ENCODE data around the gene GTF2IRD1.
"Not testable (repeated sequence)": the region's sequence is repeated elsewhere in the genome, so short reads cannot be mapped to it uniquely, and the experiment has no call there.

GTF2IRD1 gene

GRCh38 chr7:74502216-74502891 lies 48.6 kb downstream of the GTF2IRD1 start:
- no peak overlapping the region for H3K4me3 ChIP-seq (ENCODE audit: low read length)
- no peak for TF ChIP-seq CTCF (IDR thresholded peaks at IDR 0.05; ENCODE audit: insufficient read depth, low read depth, low read length, missing control alignments)
- peak; percentile 45 for DNase-seq (ENCODE audit: low read depth)

- TF ChIP-seq CTCF (IDR thresholded peaks at IDR 0.05; ENCODE audit: insufficient read depth, low read depth, low read length, missing control alignments): no peak
- DNase-seq (ENCODE audit: low read depth): no peak
- no peak overlapping the region for H3K4me3 ChIP-seq (ENCODE audit: low read length)
These were observed 49.4 kb downstream of the GTF2IRD1 start for GRCh38 chr7:74503061-74503460.

GRCh38 chr7:74503943-74504342 lies 50.2 kb downstream of the GTF2IRD1 start:
- no peak overlapping the region for H3K4me3 ChIP-seq (ENCODE audit: low read length)
- DNase-seq (ENCODE audit: low read depth): no peak
- no peak for TF ChIP-seq CTCF (IDR thresholded peaks at IDR 0.05; ENCODE audit: insufficient read depth, low read depth, low read length, missing control alignments)

GRCh38 chr7:74505471-74506324 lies 52.0 kb downstream of the GTF2IRD1 start:
- DNase-seq (ENCODE audit: low read depth): no peak
- no peak for TF ChIP-seq CTCF (IDR thresholded peaks at IDR 0.05; ENCODE audit: insufficient read depth, low read depth, low read length, missing control alignments)

GRCh38 chr7:74506325-74506724 lies 52.6 kb downstream of the GTF2IRD1 start:
- no peak for DNase-seq (ENCODE audit: low read depth)
- no peak for TF ChIP-seq CTCF (IDR thresholded peaks at IDR 0.05; ENCODE audit: insufficient read depth, low read depth, low read length, missing control alignments)
- no peak overlapping the region for H3K4me3 ChIP-seq (ENCODE audit: low read length)

More at GRCh38 chr7:74505471-74506324, 52.0 kb downstream of the GTF2IRD1 start:
- no peak overlapping the region for H3K4me3 ChIP-seq (ENCODE audit: low read length)

GRCh38 chr7:74507538-74508319 lies 54.0 kb downstream of the GTF2IRD1 start:
- DNase-seq (ENCODE audit: low read depth): no peak
- H3K4me3 ChIP-seq (ENCODE audit: low read length): no peak overlapping the region
- no peak for TF ChIP-seq CTCF (IDR thresholded peaks at IDR 0.05; ENCODE audit: insufficient read depth, low read depth, low read length, missing control alignments)

- not testable (repeated sequence) for DNase-seq (ENCODE audit: low read depth); H3K4me3 ChIP-seq (ENCODE audit: low read length)
These were observed 55.7 kb downstream of the GTF2IRD1 start for GRCh38 chr7:74509453-74509852.

All from epithelial cell of esophagus (primary cell).